GM12878 (cell line): ENCODE results near the gene CSK. TPM values are rescaled to one million over a fixed set of nuclear protein-coding genes. Genes with fewer than 3 reads are reported as not detected.
A peak's percentile ranks its signal among the peaks of the same experiment; 100 is the strongest.

Experiments
- ATAC-seq: fragments of 200-7000 bp; cut with Tn5 transposase; 3 replicates; pipeline ENCODE4 v1.9.1; 2020; ENCODE audit warnings: mild to moderate bottlenecking, moderate library complexity
- BruUV-seq: library from RNA; stranded (reverse); fragments of 400-500 nt; replicated peaks from 2 replicates; lab custom pipeline; 2021; lab: Mats Ljungman, UMichigan
- CTCF ChIA-PET: fragments of 300-600 bp; sonication (Branson Sonifier 250); formaldehyde crosslinking; extraction: SDS; loops from one replicate; lab custom pipeline; 2021; ENCODE audit warnings: inconsistent platforms; lab: Yijun Ruan, JAX
- POLR2A ChIA-PET: fragments of 350-600 bp; formaldehyde crosslinking; extraction: SDS; loops from one replicate; lab custom pipeline; 2021; ENCODE audit warnings: inconsistent platforms; lab: Charles Lee
- RAD21 ChIA-PET: fragments of 300-600 bp; sonication (Branson Sonifier 250); formaldehyde crosslinking; loops from one replicate; lab custom pipeline; 2023; ENCODE audit warnings: antibody characterized with exemption; ENCODE audit not compliant: unreplicated experiment; lab: Charles Lee
- SMC1A ChIA-PET: fragments of 300-600 bp; sonication (Branson Sonifier 250); formaldehyde crosslinking; loops from one replicate; lab custom pipeline; 2023; ENCODE audit not compliant: unreplicated experiment, uncharacterized antibody; lab: Charles Lee
- DNase-seq: peaks from one replicate; pipeline ENCODE4 v3.0.0-alpha.2; 2011; ENCODE audit warnings: low read depth, low spot score
- FAIRE-seq: peaks from 3 replicates; lab custom pipeline; 2011; peaks lifted over from hg19 to GRCh38; lab: Jason Lieb, UNC
- H2AFZ ChIP-seq: 2 replicates; pipeline ENCODE4 v1.6.0; 2011; ENCODE audit warnings: low read depth, low read length, control low read depth; ENCODE audit not compliant: control insufficient read depth
- H3K27ac ChIP-seq: 2 replicates; pipeline ENCODE4 v1.5.1; 2011; ENCODE audit warnings: control low read depth; ENCODE audit not compliant: control insufficient read depth, insufficient read depth
- H3K27me3 ChIP-seq, 2 experiments: replicated peaks in 1 of 2; 2 replicates each; pipeline versions ENCODE4 v1.6.0 to v1.6.1; 2011; ENCODE audit warnings: low read length in 1 of 2; ENCODE audit not compliant: control insufficient read depth in 2 of 2, insufficient read depth in 2 of 2
- H3K36me3 ChIP-seq, 2 experiments: 2 replicates each; pipeline ENCODE4 v1.5.1; 2011; ENCODE audit warnings: low read length in 1 of 2; ENCODE audit not compliant: control insufficient read depth in 2 of 2, insufficient read depth in 2 of 2
- H3K4me1 ChIP-seq: 2 replicates; pipeline ENCODE4 v1.6.1; 2011; ENCODE audit warnings: mild to moderate bottlenecking, low read length, moderate library complexity, mixed read lengths; ENCODE audit not compliant: control insufficient read depth, insufficient read depth
- H3K4me2 ChIP-seq: 2 replicates; pipeline ENCODE4 v1.6.0; 2011; ENCODE audit warnings: control low read depth; ENCODE audit not compliant: control insufficient read depth, insufficient read depth
- H3K4me3 ChIP-seq: fragments of 200-600 bp; sonication (generic); 2 replicates; pipeline ENCODE4 v1.5.1; 2016
- H3K79me2 ChIP-seq: 2 replicates; pipeline ENCODE4 v1.6.0; 2011; ENCODE audit warnings: low read length; ENCODE audit not compliant: control insufficient read depth, insufficient read depth
- H3K9ac ChIP-seq: 2 replicates; pipeline ENCODE4 v1.8.0; 2011; ENCODE audit warnings: low read length, control low read depth, mixed read lengths; ENCODE audit not compliant: control insufficient read depth, insufficient read depth
- H3K9me3 ChIP-seq: replicated peaks from 3 replicates; pipeline ENCODE4 v1.5.1; 2011; ENCODE audit warnings: mild to moderate bottlenecking, low read length; ENCODE audit not compliant: control insufficient read depth, insufficient read depth
- H4K20me1 ChIP-seq: 2 replicates; pipeline ENCODE4 v1.6.0; 2011; ENCODE audit not compliant: control insufficient read depth, insufficient read depth
- ASH2L ChIP-seq: fragments of 300-600, 200-600 bp; sonication (generic); IDR thresholded peaks from 2 replicates; pipeline ENCODE4 v1.6.1; 2017; ENCODE audit warnings: low read depth, mild to moderate bottlenecking, borderline replicate concordance
- BMI1 ChIP-seq: fragments of 450-650 bp; IDR thresholded peaks from 2 replicates; pipeline ENCODE4 v1.6.1; 2016; ENCODE audit warnings: mild to moderate bottlenecking, moderate library complexity, borderline replicate concordance
- EED ChIP-seq: sonication (generic); IDR thresholded peaks from 2 replicates; pipeline ENCODE4 v1.6.1; 2016; ENCODE audit warnings: antibody characterized with exemption, low read depth
- HDAC2 ChIP-seq: fragments of 200-600 bp; sonication (generic); IDR thresholded peaks from 2 replicates; pipeline ENCODE4 v1.6.1; 2017
- MTA3 ChIP-seq: IDR thresholded peaks from 2 replicates; pipeline ENCODE4 v1.6.1; 2012; ENCODE audit warnings: low read length, inconsistent platforms, borderline replicate concordance
- POLR2AphosphoS5 ChIP-seq: IDR thresholded peaks from 2 replicates; pipeline ENCODE4 v1.6.1; 2011; ENCODE audit warnings: mild to moderate bottlenecking, low read length, inconsistent platforms
- RUNX3 ChIP-seq: IDR thresholded peaks from 2 replicates; pipeline ENCODE4 v1.6.1; 2012; ENCODE audit warnings: low read length, inconsistent platforms
- SPI1 ChIP-seq: IDR thresholded peaks from 2 replicates; pipeline ENCODE4 v1.6.1; 2011; ENCODE audit warnings: low read depth, mild to moderate bottlenecking, low read length, moderate library complexity, borderline replicate concordance; ENCODE audit not compliant: insufficient read depth
- WRNIP1 ChIP-seq: IDR thresholded peaks from 2 replicates; pipeline ENCODE4 v1.6.1; 2011; ENCODE audit warnings: low read depth, low read length, improper control_type of control experiment, borderline replicate concordance
- ZNF274 ChIP-seq: IDR thresholded peaks from one replicate; pipeline ENCODE4 v1.8.0; 2011; ENCODE audit not compliant: insufficient read length, insufficient read depth
- ZZZ3 ChIP-seq: IDR thresholded peaks from 2 replicates; pipeline ENCODE4 v1.6.1; 2011; ENCODE audit warnings: low read depth; ENCODE audit not compliant: control insufficient read depth, insufficient read length
- WGBS: methylation state at CpG from one replicate; pipeline ENCODE4 v1.1.6; 2016; ENCODE audit warnings: low lambda C conversion rate; ENCODE audit not compliant: insufficient replicate concordance, insufficient coverage; ENCODE audit errors: missing lambda C conversion rate; 5-methylcytosine and 5-hydroxymethylcytosine counted together
- in situ Hi-C: fragments of 300-500 bp; cut with MboI; formaldehyde crosslinking; loops from 9 replicates; pipeline ENCODE4 v1.14.3; 2018; ENCODE audit warnings: mixed read lengths
- intact Hi-C: fragments of 100-400 bp; cut with micrococcal nuclease; formaldehyde crosslinking; loops from one replicate; pipeline ENCODE4 v1.14.2; 2022; ENCODE audit not compliant: unreplicated experiment
- polyA plus RNA-seq, 11 experiments: library from polyadenylated mRNA; depleted of rRNA in 4 of 11; unstranded in 6 of 11; stranded (reverse) in 5 of 11; fragments of >200 nt; fragmentation: Nextera tagmentation in 4 of 11; fragmentation: Illumina TruSeq in 1 of 11; extraction: Ambion mirVana in 4 of 11; extraction: Trizol in 1 of 11; gene quantifications; 1 replicate in 1 of 11; 2 replicates in 10 of 11; pipeline versions ENCODE4 v1.2.1 to v1.2.3, GENCODE V29; 2011 to 2016; ENCODE audit warnings: inconsistent platforms in 2 of 11, missing spikeins in 2 of 11, low read depth in 1 of 11
- total RNA-seq, 4 experiments: library from RNA; depleted of rRNA in 3 of 4; stranded (reverse); fragments of >200 nt in 3 of 4; fragmentation: Illumina TruSeq in 1 of 4; extraction: Trizol in 1 of 4; gene quantifications; 2 replicates each; pipeline versions ENCODE4 v1.2.1 to v1.2.3, GENCODE V29; 2013 to 2021
- TF ChIP-seq, protein P1 (sequence below): fragments of 450-650 bp; IDR thresholded peaks from 2 replicates; pipeline ENCODE4 v1.6.1; 2017; ENCODE audit warnings: mild to moderate bottlenecking, moderate library complexity

Gene CSK
- total and polyA plus RNA-seq, 10 of the 15 experiments (the other 5 are each of a cell fraction or from before 2014, with no cell fraction given): 3.4 to 327 (median 75.8) TPM

DNA sequence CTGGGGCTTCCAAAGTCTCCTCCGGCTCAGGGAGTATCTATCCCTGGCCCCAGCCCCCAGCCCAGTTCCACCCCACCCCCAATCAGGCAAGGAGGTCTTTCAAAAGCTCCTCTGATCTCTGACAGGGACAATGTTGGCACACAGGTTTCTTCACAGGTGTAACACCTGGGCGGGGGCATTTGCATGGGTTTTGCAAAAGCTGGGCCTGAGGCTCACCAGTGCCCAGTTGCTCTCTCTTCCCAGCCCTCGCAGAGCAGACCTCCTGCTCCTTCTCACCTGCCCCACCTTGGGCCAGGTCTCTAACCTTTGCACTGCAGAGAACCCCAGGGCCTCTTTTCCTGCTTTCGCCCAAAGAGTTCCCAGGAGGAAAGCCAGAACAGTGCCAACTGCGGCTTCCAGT lies 8.6 kb upstream of the CSK start:
- Histone ChIP-seq H3K9me3 (no peaks in the 10 kb centered on the region), H3K9ac (peak overlapping the region; percentile 21; the same call in 1 of the 2 replicates), H3K4me1 (peaks cover 56% of the 10 kb centered on the region), H3K27me3 (no peaks in the 10 kb centered on the region), H3K36me3 (no peaks in the 10 kb centered on the region), H2AFZ (no peak overlapping the region), H3K79me2 (peaks cover 3% of the 10 kb centered on the region), H3K4me2 (no peak overlapping the region), H4K20me1 (no peaks in the 10 kb centered on the region), H3K27ac (no peak overlapping the region), H3K4me3 (no peak overlapping the region)
- ChIA-PET RAD21 (interaction anchor here (1.4 to 25.2 kb wide), 3 partner anchors 17 to 165 kb away, joined by 4 to 1186 read pairs (median 46); partner anchors contain the start of genes COX5A and CSK), POLR2A (interaction anchor here (0.6 to 17.5 kb wide), 5 partner anchors 16 to 357 kb away, joined by 6 to 602 read pairs (median 8); partner anchors contain the start of gene CSK), CTCF (interaction anchor here (1.4 to 19.1 kb wide), 5 partner anchors 17 to 176 kb away, joined by 6 to 1288 read pairs (median 119); partner anchors contain the start of gene CSK), SMC1A (interaction anchor here (0.9 to 17.6 kb wide), 7 partner anchors 8 to 176 kb away, joined by 3 to 811 read pairs (median 82); partner anchors contain the start of gene CSK)
- in situ Hi-C loops: loop anchor here (5.0 kb wide), 2 partner anchors 141 to 174 kb away; no protein-coding TSS in a partner anchor
- intact Hi-C loops: loop anchor here (5.0 kb wide), 1 partner anchor 129 kb away; no protein-coding TSS in a partner anchor
- no peak for TF ChIP-seq EED
- FAIRE-seq (no peak), ATAC-seq (no peak), DNase-seq (no peak)
- 78% methylated on average over 5 of the region's 5 CpGs for WGBS
- no TSS peak for BruUV-seq

DNA sequence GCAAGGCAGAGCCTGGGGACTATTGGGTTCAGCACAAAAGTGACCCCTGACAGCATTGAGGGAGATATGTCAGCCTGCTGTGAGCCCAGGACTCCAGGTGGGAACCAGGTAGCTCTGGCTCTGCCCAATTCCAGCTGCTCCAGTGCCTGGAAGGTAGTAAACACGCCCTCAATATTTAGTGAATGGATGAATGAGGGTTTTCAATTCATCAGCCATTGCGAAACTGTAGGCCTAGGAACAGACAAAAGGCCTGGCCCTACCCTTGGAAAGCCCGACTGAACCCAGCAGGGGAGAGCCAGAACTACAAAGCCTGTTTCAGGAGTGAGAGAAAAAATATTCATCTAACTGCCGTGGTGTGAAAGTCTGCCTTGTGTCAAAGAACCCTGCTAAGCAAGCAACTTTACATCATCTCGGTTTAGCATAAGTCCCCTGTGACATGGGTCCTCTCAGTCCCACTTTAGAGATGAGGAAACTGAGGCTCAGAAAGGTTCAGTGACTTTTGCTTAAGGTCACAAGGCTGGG lies 8.1 kb upstream of the CSK start:
- DNase-seq: no peak
- H3K4me3 ChIP-seq: no peak overlapping the region
- FAIRE-seq: no peak
- no peaks in the 10 kb centered on the region for H3K36me3 ChIP-seq
- peaks cover 3% of the 10 kb centered on the region for H3K79me2 ChIP-seq
- SMC1A ChIA-PET: interaction anchor here (1.2 to 17.6 kb wide), 7 partner anchors 8 to 175 kb away, joined by 4 to 811 read pairs (median 82); partner anchors contain the start of gene CSK
- BruUV-seq: no TSS peak
- peaks cover 61% of the 10 kb centered on the region for H3K4me1 ChIP-seq
- H3K27me3 ChIP-seq: no peaks in the 10 kb centered on the region
- RAD21 ChIA-PET: interaction anchor here (1.0 to 25.2 kb wide), 5 partner anchors 16 to 128 kb away, joined by 3 to 1186 read pairs (median 10); partner anchors contain the start of gene CSK
- intact Hi-C loops: loop anchor here (5.0 kb wide), 1 partner anchor 129 kb away; no protein-coding TSS in a partner anchor
- peak overlapping the region; percentile 21; the same call in 1 of the 2 replicates for H3K9ac ChIP-seq
- CTCF ChIA-PET: interaction anchor here (1.1 to 19.1 kb wide), 7 partner anchors 16 to 397 kb away, joined by 3 to 1288 read pairs (median 8); partner anchors contain the start of gene CSK
- H3K27ac ChIP-seq: no peak overlapping the region
- H4K20me1 ChIP-seq: no peaks in the 10 kb centered on the region
- in situ Hi-C loops: loop anchor here (5.0 kb wide), 2 partner anchors 141 to 174 kb away; no protein-coding TSS in a partner anchor
- no peak overlapping the region for H2AFZ ChIP-seq
- H3K4me2 ChIP-seq: no peak overlapping the region
- POLR2A ChIA-PET: interaction anchor here (0.6 to 17.5 kb wide), 4 partner anchors 15 to 356 kb away, joined by 6 to 602 read pairs (median 9); partner anchors contain the start of gene CSK
- 39% methylated on average over 5 of the region's 5 CpGs for WGBS
- no peaks in the 10 kb centered on the region for H3K9me3 ChIP-seq
- ATAC-seq: no peak
- TF ChIP-seq SPI1: no peak
- no peak for TF ChIP-seq ASH2L
- TF ChIP-seq MTA3: no peak
- no peak for TF ChIP-seq POLR2AphosphoS5
- no peak for TF ChIP-seq WRNIP1
- no peak for TF ChIP-seq BMI1
- TF ChIP-seq, protein P1, sequence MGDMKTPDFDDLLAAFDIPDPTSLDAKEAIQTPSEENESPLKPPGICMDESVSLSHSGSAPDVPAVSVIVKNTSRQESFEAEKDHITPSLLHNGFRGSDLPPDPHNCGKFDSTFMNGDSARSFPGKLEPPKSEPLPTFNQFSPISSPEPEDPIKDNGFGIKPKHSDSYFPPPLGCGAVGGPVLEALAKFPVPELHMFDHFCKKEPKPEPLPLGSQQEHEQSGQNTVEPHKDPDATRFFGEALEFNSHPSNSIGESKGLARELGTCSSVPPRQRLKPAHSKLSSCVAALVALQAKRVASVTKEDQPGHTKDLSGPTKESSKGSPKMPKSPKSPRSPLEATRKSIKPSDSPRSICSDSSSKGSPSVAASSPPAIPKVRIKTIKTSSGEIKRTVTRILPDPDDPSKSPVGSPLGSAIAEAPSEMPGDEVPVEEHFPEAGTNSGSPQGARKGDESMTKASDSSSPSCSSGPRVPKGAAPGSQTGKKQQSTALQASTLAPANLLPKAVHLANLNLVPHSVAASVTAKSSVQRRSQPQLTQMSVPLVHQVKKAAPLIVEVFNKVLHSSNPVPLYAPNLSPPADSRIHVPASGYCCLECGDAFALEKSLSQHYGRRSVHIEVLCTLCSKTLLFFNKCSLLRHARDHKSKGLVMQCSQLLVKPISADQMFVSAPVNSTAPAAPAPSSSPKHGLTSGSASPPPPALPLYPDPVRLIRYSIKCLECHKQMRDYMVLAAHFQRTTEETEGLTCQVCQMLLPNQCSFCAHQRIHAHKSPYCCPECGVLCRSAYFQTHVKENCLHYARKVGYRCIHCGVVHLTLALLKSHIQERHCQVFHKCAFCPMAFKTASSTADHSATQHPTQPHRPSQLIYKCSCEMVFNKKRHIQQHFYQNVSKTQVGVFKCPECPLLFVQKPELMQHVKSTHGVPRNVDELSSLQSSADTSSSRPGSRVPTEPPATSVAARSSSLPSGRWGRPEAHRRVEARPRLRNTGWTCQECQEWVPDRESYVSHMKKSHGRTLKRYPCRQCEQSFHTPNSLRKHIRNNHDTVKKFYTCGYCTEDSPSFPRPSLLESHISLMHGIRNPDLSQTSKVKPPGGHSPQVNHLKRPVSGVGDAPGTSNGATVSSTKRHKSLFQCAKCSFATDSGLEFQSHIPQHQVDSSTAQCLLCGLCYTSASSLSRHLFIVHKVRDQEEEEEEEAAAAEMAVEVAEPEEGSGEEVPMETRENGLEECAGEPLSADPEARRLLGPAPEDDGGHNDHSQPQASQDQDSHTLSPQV: no peak
- TF ChIP-seq ZZZ3: no peak
- no peak for TF ChIP-seq RUNX3
- no peak for TF ChIP-seq HDAC2
- TF ChIP-seq ZNF274: no peak
